ENCODE results near the gene AGMAT.
"Not testable (repeated sequence)": the region's sequence is repeated elsewhere in the genome, so short reads cannot be mapped to it uniquely, and the experiment has no call there.

Gene AGMAT

GRCh38 chr1:15610167-15610566 is 25.3 kb upstream of the AGMAT start:
- H3K36me3 ChIP-seq (replicated peaks in 1 of 2; ENCODE audit: control insufficient read depth in 2 of 2, insufficient read depth in 2 of 2, low read length in 2 of 2), result no peaks in the 10 kb centered on the region
- no CpG with 5 or more reads among the region's 4 CpGs for WGBS, 2 donors (ENCODE audit: extremely low coverage in 2 of 2, insufficient read length in 2 of 2, insufficient replicate concordance in 1 of 2)
- H3K4ac ChIP-seq (ENCODE audit: low read length), result no peak overlapping the region
- H3K14ac ChIP-seq (ENCODE audit: low read length), result no peak overlapping the region
- H2AK5ac ChIP-seq (ENCODE audit: low read depth, low read length), result no peak overlapping the region
- H3K9ac ChIP-seq (ENCODE audit: low read depth, low read length, poor library complexity), result no peak overlapping the region
- H3K4me2 ChIP-seq (ENCODE audit: insufficient read depth, low read length, poor library complexity, severe bottlenecking), result no peak overlapping the region
- H3K79me1 ChIP-seq (ENCODE audit: low read depth, low read length), result no peaks in the 10 kb centered on the region
- H3K27ac ChIP-seq (replicated peaks; ENCODE audit: low read length), result no peak overlapping the region
- no peak overlapping the region for H3K18ac ChIP-seq (ENCODE audit: low read length)
- no peak overlapping the region for H2BK120ac ChIP-seq (ENCODE audit: low read depth, low read length)
- H2BK12ac ChIP-seq (ENCODE audit: low read length), result no peak overlapping the region
- DNase-seq (ENCODE audit: low spot score), result no peak
- no peak overlapping the region for H2BK5ac ChIP-seq (ENCODE audit: low read length)
- H4K8ac ChIP-seq (ENCODE audit: low read depth, low read length), result no peak overlapping the region
- no peak overlapping the region for H2BK15ac ChIP-seq (ENCODE audit: low read length)
- no peak overlapping the region for H3K23ac ChIP-seq (ENCODE audit: low read depth, low read length, poor library complexity)
- no peaks in the 10 kb centered on the region for H3K4me1 ChIP-seq (ENCODE audit: control insufficient read depth in 2 of 2, insufficient read depth in 1 of 2, low read depth in 1 of 2, low read length in 2 of 2)
- H3K27me3 ChIP-seq (ENCODE audit: control insufficient read depth in 3 of 3, insufficient read depth in 3 of 3, low read depth in 1 of 3, low read length in 3 of 3), result no peaks in the 10 kb centered on the region
- peaks cover 0 to 3% of the 10 kb centered on the region in 2 donors for H3K9me3 ChIP-seq (replicated peaks in 1 of 2; ENCODE audit: control insufficient read depth in 2 of 2, insufficient read depth in 1 of 2, low read depth in 1 of 2, low read length in 2 of 2)
- no peak overlapping the region for H3K4me3 ChIP-seq (ENCODE audit: low read length in 2 of 2)
- no peak overlapping the region for H2AFZ ChIP-seq (ENCODE audit: low read length)
- no peak overlapping the region for H4K91ac ChIP-seq (ENCODE audit: low read depth, low read length, poor library complexity)

DNA sequence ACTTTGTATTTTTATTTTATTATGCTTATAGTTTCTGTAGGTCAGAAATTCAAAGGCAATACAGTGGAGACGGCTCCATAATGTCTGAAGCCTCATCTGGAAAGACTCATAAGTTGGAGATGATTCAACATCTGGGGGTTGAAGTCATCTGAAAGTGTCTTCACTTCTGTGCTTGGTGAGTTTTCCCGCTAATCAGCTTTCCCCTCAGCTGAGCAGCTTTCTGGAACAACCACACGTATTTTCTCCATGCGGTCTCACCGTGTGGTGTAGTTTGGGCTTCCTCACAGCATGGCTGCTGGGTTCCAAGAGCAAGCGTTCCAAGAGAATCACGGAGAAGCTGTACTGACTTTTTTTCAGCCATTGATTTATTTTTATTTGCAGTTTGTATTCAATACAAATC is 24.8 kb upstream of the AGMAT start:
- H3K9me3 ChIP-seq (replicated peaks in 1 of 2; ENCODE audit: control insufficient read depth in 2 of 2, insufficient read depth in 1 of 2, low read depth in 1 of 2, low read length in 2 of 2), result peaks cover 0 to 3% of the 10 kb centered on the region in 2 donors
- no peak overlapping the region for H3K27ac ChIP-seq (replicated peaks; ENCODE audit: low read length)
- no peak overlapping the region for H4K8ac ChIP-seq (ENCODE audit: low read depth, low read length)
- no peak overlapping the region for H2BK5ac ChIP-seq (ENCODE audit: low read length)
- no peak overlapping the region for H2AK5ac ChIP-seq (ENCODE audit: low read depth, low read length)
- H2BK15ac ChIP-seq (ENCODE audit: low read length), result no peak overlapping the region
- H3K23ac ChIP-seq (ENCODE audit: low read depth, low read length, poor library complexity), result no peak overlapping the region
- H3K4ac ChIP-seq (ENCODE audit: low read length), result no peak overlapping the region
- H3K4me3 ChIP-seq (ENCODE audit: low read length in 2 of 2), result no peak overlapping the region
- no peaks in the 10 kb centered on the region for H3K36me3 ChIP-seq (replicated peaks in 1 of 2; ENCODE audit: control insufficient read depth in 2 of 2, insufficient read depth in 2 of 2, low read length in 2 of 2)
- no peaks in the 10 kb centered on the region for H3K4me1 ChIP-seq (ENCODE audit: control insufficient read depth in 2 of 2, insufficient read depth in 1 of 2, low read depth in 1 of 2, low read length in 2 of 2)
- H3K79me1 ChIP-seq (ENCODE audit: low read depth, low read length), result no peaks in the 10 kb centered on the region
- WGBS, 2 donors (ENCODE audit: extremely low coverage in 2 of 2, insufficient read length in 2 of 2, insufficient replicate concordance in 1 of 2), result no CpG with 5 or more reads among the region's 7 CpGs
- no peak overlapping the region for H3K14ac ChIP-seq (ENCODE audit: low read length)
- H2AFZ ChIP-seq (ENCODE audit: low read length), result no peak overlapping the region
- no peak overlapping the region for H4K91ac ChIP-seq (ENCODE audit: low read depth, low read length, poor library complexity)
- no peak overlapping the region for H3K9ac ChIP-seq (ENCODE audit: low read depth, low read length, poor library complexity)
- no peak for DNase-seq (ENCODE audit: low spot score)
- no peak overlapping the region for H2BK12ac ChIP-seq (ENCODE audit: low read length)
- no peak overlapping the region for H3K18ac ChIP-seq (ENCODE audit: low read length)
- H3K4me2 ChIP-seq (ENCODE audit: insufficient read depth, low read length, poor library complexity, severe bottlenecking), result no peak overlapping the region
- no peak overlapping the region for H2BK120ac ChIP-seq (ENCODE audit: low read depth, low read length)
- H3K27me3 ChIP-seq (ENCODE audit: control insufficient read depth in 3 of 3, insufficient read depth in 3 of 3, low read depth in 1 of 3, low read length in 3 of 3), result no peaks in the 10 kb centered on the region

DNA sequence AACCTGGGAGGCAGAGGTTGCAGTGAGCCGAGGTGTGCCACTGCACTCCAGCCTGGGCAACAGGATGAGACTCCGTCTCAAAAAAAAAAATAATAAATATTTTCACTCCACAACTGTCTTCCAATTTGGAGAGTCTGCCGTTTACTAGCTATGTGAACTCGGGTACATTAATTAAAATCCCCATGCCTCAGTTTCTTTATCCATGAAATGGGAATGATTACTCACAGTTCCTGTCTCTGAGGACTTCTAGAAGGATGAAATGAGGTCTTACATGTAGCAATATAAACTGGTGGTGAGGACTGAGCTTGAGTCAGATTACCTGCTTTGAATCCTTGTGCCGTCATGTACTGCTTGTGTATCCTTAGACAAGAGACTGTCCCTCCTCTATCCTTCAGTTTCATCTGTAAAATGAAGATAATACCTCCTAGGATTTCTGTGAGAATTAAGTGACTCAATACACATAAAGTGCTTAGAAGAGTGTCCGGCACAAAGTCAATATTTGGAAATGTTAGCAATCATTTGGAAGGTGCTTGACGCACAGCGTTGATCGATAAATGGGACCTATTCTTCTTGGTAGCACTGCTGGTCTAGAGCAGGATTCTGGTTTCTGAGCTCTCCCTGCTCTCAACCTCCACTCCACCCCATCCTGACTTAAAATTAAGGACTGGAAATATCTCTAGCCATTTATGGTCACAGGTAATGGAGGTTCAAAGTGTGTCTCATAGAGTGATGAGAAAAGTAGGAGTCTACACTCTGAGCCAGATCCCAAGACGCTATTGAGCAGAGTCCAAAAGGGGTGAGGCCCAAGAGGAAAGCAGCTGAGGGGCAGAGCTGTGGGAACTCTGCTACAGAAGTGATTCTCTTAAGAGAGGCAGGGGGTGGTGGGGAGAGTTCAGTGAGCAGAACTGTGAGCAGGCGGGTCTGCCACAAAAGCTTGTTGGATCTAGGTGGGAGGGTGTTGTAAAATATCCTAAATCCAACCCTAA is 20.8 kb upstream of the AGMAT start:
- peaks cover 3 to 4% of the 10 kb centered on the region in 2 donors for H3K9me3 ChIP-seq (replicated peaks in 1 of 2; ENCODE audit: control insufficient read depth in 2 of 2, insufficient read depth in 1 of 2, low read depth in 1 of 2, low read length in 2 of 2)
- H3K18ac ChIP-seq (ENCODE audit: low read length), result no peak overlapping the region
- no peaks in the 10 kb centered on the region for H3K36me3 ChIP-seq (replicated peaks in 1 of 2; ENCODE audit: control insufficient read depth in 2 of 2, insufficient read depth in 2 of 2, low read length in 2 of 2)
- no peak overlapping the region for H2BK15ac ChIP-seq (ENCODE audit: low read length)
- no peak overlapping the region for H2AK5ac ChIP-seq (ENCODE audit: low read depth, low read length)
- WGBS, 2 donors (ENCODE audit: extremely low coverage in 2 of 2, insufficient read length in 2 of 2, insufficient replicate concordance in 1 of 2), result no CpG with 5 or more reads among the region's 11 CpGs
- peaks cover 0 to 2% of the 10 kb centered on the region in 2 donors for H3K4me1 ChIP-seq (ENCODE audit: control insufficient read depth in 2 of 2, insufficient read depth in 1 of 2, low read depth in 1 of 2, low read length in 2 of 2)
- H3K4me3 ChIP-seq (ENCODE audit: low read length in 2 of 2), result no peak overlapping the region
- no peaks in the 10 kb centered on the region for H3K27me3 ChIP-seq (ENCODE audit: control insufficient read depth in 3 of 3, insufficient read depth in 3 of 3, low read depth in 1 of 3, low read length in 3 of 3)
- no peak overlapping the region for H2BK120ac ChIP-seq (ENCODE audit: low read depth, low read length)
- H3K4me2 ChIP-seq (ENCODE audit: insufficient read depth, low read length, poor library complexity, severe bottlenecking), result no peak overlapping the region
- H4K8ac ChIP-seq (ENCODE audit: low read depth, low read length), result no peak overlapping the region
- H3K23ac ChIP-seq (ENCODE audit: low read depth, low read length, poor library complexity), result no peak overlapping the region
- no peak overlapping the region for H3K4ac ChIP-seq (ENCODE audit: low read length)
- H2BK5ac ChIP-seq (ENCODE audit: low read length), result no peak overlapping the region
- no peak overlapping the region for H2BK12ac ChIP-seq (ENCODE audit: low read length)
- H3K79me1 ChIP-seq (ENCODE audit: low read depth, low read length), result no peaks in the 10 kb centered on the region
- H3K27ac ChIP-seq (replicated peaks; ENCODE audit: low read length), result no peak overlapping the region
- H4K91ac ChIP-seq (ENCODE audit: low read depth, low read length, poor library complexity), result no peak overlapping the region
- no peak overlapping the region for H3K14ac ChIP-seq (ENCODE audit: low read length)
- no peak for DNase-seq (ENCODE audit: low spot score)
- no peak overlapping the region for H2AFZ ChIP-seq (ENCODE audit: low read length)
- H3K9ac ChIP-seq (ENCODE audit: low read depth, low read length, poor library complexity), result no peak overlapping the region

GRCh38 chr1:15604400-15604799 is 19.5 kb upstream of the AGMAT start:
- H2AFZ ChIP-seq (ENCODE audit: low read length); H4K8ac ChIP-seq (ENCODE audit: low read depth, low read length); H2BK120ac ChIP-seq (ENCODE audit: low read depth, low read length); H3K18ac ChIP-seq (ENCODE audit: low read length); H3K79me1 ChIP-seq (ENCODE audit: low read depth, low read length); H2BK12ac ChIP-seq (ENCODE audit: low read length); H4K91ac ChIP-seq (ENCODE audit: low read depth, low read length, poor library complexity); H3K27me3 ChIP-seq (ENCODE audit: control insufficient read depth in 3 of 3, insufficient read depth in 3 of 3, low read depth in 1 of 3, low read length in 3 of 3); H3K9me3 ChIP-seq (replicated peaks in 1 of 2; ENCODE audit: control insufficient read depth in 2 of 2, insufficient read depth in 1 of 2, low read depth in 1 of 2, low read length in 2 of 2); H3K27ac ChIP-seq (replicated peaks; ENCODE audit: low read length); H3K4me2 ChIP-seq (ENCODE audit: insufficient read depth, low read length, poor library complexity, severe bottlenecking); H3K9ac ChIP-seq (ENCODE audit: low read depth, low read length, poor library complexity); H3K23ac ChIP-seq (ENCODE audit: low read depth, low read length, poor library complexity); H3K4ac ChIP-seq (ENCODE audit: low read length); DNase-seq (ENCODE audit: low spot score); H3K36me3 ChIP-seq (replicated peaks in 1 of 2; ENCODE audit: control insufficient read depth in 2 of 2, insufficient read depth in 2 of 2, low read length in 2 of 2); H3K14ac ChIP-seq (ENCODE audit: low read length); H3K4me1 ChIP-seq (ENCODE audit: control insufficient read depth in 2 of 2, insufficient read depth in 1 of 2, low read depth in 1 of 2, low read length in 2 of 2); H3K4me3 ChIP-seq (ENCODE audit: low read length in 2 of 2); H2BK5ac ChIP-seq (ENCODE audit: low read length): not testable (repeated sequence)
- no CpG with 5 or more reads among the region's 21 CpGs for WGBS, 2 donors (ENCODE audit: extremely low coverage in 2 of 2, insufficient read length in 2 of 2, insufficient replicate concordance in 1 of 2)
- H2BK15ac ChIP-seq (ENCODE audit: low read length), result peak overlapping the region; percentile 4
- H2AK5ac ChIP-seq (ENCODE audit: low read depth, low read length), result peak overlapping the region; percentile 74

All from neuronal stem cell (in vitro differentiated cells).